Measurements from ENCODE around the gene QPCTL. TPM values are rescaled to one million over a fixed set of nuclear protein-coding genes. Genes with fewer than 3 reads are reported as not detected.

QPCTL gene
- total and polyA plus RNA-seq, 2 of the 13 experiments (the other 11 are each of a cell fraction or from before 2014, with no cell fraction given), result 16.0 to 19.1 TPM

DNA sequence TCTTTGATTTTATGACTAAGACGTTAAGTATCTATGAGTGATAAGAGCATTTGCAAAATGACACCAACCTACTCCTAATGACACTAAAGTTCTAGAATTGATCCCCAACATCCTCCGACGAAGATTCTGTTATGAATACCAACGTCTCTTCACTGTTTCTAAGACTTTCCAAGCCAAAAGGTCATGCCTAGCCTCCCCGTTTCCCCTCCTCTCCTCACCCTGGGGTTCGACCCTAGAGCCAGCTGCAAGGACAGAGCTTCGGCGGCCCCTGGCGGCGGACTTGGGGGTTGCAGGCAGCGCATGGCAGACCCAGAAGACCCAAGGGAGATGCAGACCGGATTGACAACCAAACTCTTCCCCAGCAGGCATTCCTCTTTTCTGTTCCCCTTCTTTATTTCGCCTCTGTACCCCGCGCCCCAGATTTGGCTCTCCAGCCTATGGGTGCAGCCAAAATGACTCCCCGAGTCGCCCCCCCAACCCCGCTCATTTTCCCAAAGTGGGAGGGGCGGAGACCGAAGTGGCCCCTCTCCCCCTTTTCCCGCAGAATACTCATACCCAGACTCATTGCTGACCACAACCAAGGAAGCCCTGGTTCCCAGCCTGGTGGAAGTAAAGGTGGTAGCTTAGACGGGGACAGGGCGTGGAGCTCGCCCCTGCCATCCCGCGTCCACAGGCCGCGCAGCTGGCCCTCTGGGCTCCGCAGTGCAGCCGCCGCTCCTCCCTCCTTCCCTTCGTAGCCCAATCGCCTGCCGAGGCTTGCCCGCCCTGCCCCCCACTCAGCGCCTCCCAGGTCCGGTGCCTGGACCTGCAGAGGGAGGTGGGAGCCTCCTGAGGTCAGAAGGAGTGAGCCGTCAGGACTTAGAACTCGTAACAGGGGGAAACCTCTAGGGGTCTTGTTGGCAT is 49.2 kb upstream of the QPCTL start (continued):
- TF ChIP-seq, protein P1, sequence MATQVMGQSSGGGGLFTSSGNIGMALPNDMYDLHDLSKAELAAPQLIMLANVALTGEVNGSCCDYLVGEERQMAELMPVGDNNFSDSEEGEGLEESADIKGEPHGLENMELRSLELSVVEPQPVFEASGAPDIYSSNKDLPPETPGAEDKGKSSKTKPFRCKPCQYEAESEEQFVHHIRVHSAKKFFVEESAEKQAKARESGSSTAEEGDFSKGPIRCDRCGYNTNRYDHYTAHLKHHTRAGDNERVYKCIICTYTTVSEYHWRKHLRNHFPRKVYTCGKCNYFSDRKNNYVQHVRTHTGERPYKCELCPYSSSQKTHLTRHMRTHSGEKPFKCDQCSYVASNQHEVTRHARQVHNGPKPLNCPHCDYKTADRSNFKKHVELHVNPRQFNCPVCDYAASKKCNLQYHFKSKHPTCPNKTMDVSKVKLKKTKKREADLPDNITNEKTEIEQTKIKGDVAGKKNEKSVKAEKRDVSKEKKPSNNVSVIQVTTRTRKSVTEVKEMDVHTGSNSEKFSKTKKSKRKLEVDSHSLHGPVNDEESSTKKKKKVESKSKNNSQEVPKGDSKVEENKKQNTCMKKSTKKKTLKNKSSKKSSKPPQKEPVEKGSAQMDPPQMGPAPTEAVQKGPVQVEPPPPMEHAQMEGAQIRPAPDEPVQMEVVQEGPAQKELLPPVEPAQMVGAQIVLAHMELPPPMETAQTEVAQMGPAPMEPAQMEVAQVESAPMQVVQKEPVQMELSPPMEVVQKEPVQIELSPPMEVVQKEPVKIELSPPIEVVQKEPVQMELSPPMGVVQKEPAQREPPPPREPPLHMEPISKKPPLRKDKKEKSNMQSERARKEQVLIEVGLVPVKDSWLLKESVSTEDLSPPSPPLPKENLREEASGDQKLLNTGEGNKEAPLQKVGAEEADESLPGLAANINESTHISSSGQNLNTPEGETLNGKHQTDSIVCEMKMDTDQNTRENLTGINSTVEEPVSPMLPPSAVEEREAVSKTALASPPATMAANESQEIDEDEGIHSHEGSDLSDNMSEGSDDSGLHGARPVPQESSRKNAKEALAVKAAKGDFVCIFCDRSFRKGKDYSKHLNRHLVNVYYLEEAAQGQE (IDR thresholded peaks at IDR 0.05; ENCODE audit: borderline replicate concordance in 1 of 2, low read depth in 1 of 2, low read length in 2 of 2), result no peak
- TF ChIP-seq ZNF460 (CRISPR knock-in tag; IDR thresholded peaks at IDR 0.05; ENCODE audit: borderline replicate concordance) (no peak), SNRNP70 (IDR thresholded peaks at IDR 0.05; ENCODE audit: low read depth, low read length) (no peak), SMYD3 (CRISPR knock-in tag; IDR thresholded peaks at IDR 0.05) (no peak), NR2F2 (IDR thresholded peaks at IDR 0.05; ENCODE audit: borderline replicate concordance, low read depth) (no peak), SIX1 (CRISPR knock-in tag; IDR thresholded peaks at IDR 0.05; ENCODE audit: borderline replicate concordance) (no peak), RFXANK (CRISPR knock-in tag; IDR thresholded peaks at IDR 0.05) (no peak), ZNF772 (CRISPR knock-in tag; IDR thresholded peaks at IDR 0.05) (no peak), YEATS4 (CRISPR knock-in tag; IDR thresholded peaks at IDR 0.05; ENCODE audit: borderline replicate concordance) (no peak), HNRNPLL (IDR thresholded peaks at IDR 0.05; ENCODE audit: low read depth, low read length, poor library complexity, severe bottlenecking) (peak; percentile 49), MYC (CRISPR knock-in tag; IDR thresholded peaks at IDR 0.05; ENCODE audit: borderline replicate concordance) (peak; percentile 41; the same call in 1 of the 2 replicates), NR2F1 (CRISPR knock-in tag; IDR thresholded peaks at IDR 0.05) (no peak), EEA1 (CRISPR knock-in tag; IDR thresholded peaks at IDR 0.05; ENCODE audit: borderline replicate concordance) (no peak), ZNF10 (CRISPR knock-in tag; IDR thresholded peaks at IDR 0.05; ENCODE audit: borderline replicate concordance, low read depth) (no peak), AKAP8 (CRISPR knock-in tag; IDR thresholded peaks at IDR 0.05) (no peak)
- TF ChIP-seq, protein P2, sequence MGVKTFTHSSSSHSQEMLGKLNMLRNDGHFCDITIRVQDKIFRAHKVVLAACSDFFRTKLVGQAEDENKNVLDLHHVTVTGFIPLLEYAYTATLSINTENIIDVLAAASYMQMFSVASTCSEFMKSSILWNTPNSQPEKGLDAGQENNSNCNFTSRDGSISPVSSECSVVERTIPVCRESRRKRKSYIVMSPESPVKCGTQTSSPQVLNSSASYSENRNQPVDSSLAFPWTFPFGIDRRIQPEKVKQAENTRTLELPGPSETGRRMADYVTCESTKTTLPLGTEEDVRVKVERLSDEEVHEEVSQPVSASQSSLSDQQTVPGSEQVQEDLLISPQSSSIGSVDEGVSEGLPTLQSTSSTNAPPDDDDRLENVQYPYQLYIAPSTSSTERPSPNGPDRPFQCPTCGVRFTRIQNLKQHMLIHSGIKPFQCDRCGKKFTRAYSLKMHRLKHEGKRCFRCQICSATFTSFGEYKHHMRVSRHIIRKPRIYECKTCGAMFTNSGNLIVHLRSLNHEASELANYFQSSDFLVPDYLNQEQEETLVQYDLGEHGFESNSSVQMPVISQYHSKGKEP (CRISPR knock-in tag; IDR thresholded peaks at IDR 0.05), result no peak
- TF ChIP-seq, protein P3, sequence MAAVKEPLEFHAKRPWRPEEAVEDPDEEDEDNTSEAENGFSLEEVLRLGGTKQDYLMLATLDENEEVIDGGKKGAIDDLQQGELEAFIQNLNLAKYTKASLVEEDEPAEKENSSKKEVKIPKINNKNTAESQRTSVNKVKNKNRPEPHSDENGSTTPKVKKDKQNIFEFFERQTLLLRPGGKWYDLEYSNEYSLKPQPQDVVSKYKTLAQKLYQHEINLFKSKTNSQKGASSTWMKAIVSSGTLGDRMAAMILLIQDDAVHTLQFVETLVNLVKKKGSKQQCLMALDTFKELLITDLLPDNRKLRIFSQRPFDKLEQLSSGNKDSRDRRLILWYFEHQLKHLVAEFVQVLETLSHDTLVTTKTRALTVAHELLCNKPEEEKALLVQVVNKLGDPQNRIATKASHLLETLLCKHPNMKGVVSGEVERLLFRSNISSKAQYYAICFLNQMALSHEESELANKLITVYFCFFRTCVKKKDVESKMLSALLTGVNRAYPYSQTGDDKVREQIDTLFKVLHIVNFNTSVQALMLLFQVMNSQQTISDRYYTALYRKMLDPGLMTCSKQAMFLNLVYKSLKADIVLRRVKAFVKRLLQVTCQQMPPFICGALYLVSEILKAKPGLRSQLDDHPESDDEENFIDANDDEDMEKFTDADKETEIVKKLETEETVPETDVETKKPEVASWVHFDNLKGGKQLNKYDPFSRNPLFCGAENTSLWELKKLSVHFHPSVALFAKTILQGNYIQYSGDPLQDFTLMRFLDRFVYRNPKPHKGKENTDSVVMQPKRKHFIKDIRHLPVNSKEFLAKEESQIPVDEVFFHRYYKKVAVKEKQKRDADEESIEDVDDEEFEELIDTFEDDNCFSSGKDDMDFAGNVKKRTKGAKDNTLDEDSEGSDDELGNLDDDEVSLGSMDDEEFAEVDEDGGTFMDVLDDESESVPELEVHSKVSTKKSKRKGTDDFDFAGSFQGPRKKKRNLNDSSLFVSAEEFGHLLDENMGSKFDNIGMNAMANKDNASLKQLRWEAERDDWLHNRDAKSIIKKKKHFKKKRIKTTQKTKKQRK (IDR thresholded peaks at IDR 0.05; ENCODE audit: low read length), result no peak
- TF ChIP-seq, protein P4, sequence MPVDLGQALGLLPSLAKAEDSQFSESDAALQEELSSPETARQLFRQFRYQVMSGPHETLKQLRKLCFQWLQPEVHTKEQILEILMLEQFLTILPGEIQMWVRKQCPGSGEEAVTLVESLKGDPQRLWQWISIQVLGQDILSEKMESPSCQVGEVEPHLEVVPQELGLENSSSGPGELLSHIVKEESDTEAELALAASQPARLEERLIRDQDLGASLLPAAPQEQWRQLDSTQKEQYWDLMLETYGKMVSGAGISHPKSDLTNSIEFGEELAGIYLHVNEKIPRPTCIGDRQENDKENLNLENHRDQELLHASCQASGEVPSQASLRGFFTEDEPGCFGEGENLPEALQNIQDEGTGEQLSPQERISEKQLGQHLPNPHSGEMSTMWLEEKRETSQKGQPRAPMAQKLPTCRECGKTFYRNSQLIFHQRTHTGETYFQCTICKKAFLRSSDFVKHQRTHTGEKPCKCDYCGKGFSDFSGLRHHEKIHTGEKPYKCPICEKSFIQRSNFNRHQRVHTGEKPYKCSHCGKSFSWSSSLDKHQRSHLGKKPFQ (CRISPR knock-in tag; IDR thresholded peaks at IDR 0.05; ENCODE audit: insufficient replicate concordance), result no peak
